OCI-LY1 (cell line): ENCODE measurements around the gene OR2F1.

Source experiments
- H2AFZ ChIP-seq: fragments of 200-600 bp; sonication (generic), shearing (Covaris generic); 2 replicates; pipeline ENCODE4 v1.6.0; 2014; ENCODE audit warnings: antibody characterized with exemption, mild to moderate bottlenecking, low read length
- H3F3A ChIP-seq: fragments of 200-600 bp; sonication (generic), shearing (Covaris generic); 2 replicates; pipeline ENCODE4 v1.6.0; 2014; ENCODE audit warnings: mild to moderate bottlenecking, antibody characterized with exemption, low read length, moderate library complexity; ENCODE audit not compliant: insufficient read depth
- H3K27ac ChIP-seq: fragments of 200-600 bp; sonication (generic); 2 replicates; pipeline ENCODE4 v1.5.1; 2014; ENCODE audit warnings: low read length, mixed run types, mild to moderate bottlenecking, low read depth; ENCODE audit not compliant: poor library complexity, severe bottlenecking
- H3K27me3 ChIP-seq: fragments of 200-600 bp; sonication (generic); 2 replicates; pipeline ENCODE4 v1.6.0; 2014; ENCODE audit warnings: antibody characterized with exemption, mild to moderate bottlenecking, low read length, moderate library complexity; ENCODE audit not compliant: insufficient read depth
- H3K36me3 ChIP-seq: fragments of 200-600 bp; sonication (generic); 2 replicates; pipeline ENCODE4 v1.6.1; 2014; ENCODE audit warnings: mild to moderate bottlenecking, antibody characterized with exemption, low read length, moderate library complexity, mixed read lengths; ENCODE audit not compliant: insufficient read depth
- H3K4me1 ChIP-seq: fragments of 200-600 bp; sonication (generic); 2 replicates; pipeline ENCODE4 v1.5.1; 2014; ENCODE audit warnings: mild to moderate bottlenecking, low read length, moderate library complexity; ENCODE audit not compliant: insufficient read depth, severe bottlenecking
- H3K4me2 ChIP-seq: fragments of 200-600 bp; sonication (generic), shearing (Covaris generic); 2 replicates; pipeline ENCODE4 v1.6.1; 2014; ENCODE audit warnings: low read length
- H3K4me3 ChIP-seq: fragments of 200-600 bp; sonication (generic); 2 replicates; pipeline ENCODE4 v1.5.1; 2014; ENCODE audit warnings: low read length, low read depth, mild to moderate bottlenecking, mixed read lengths; ENCODE audit not compliant: poor library complexity, severe bottlenecking
- H3K79me2 ChIP-seq: fragments of 200-600 bp; shearing (Covaris generic); 2 replicates; pipeline ENCODE4 v1.6.1; 2016; ENCODE audit warnings: mixed run types, low read length, mixed read lengths; ENCODE audit not compliant: insufficient read depth
- H3K9ac ChIP-seq: fragments of 200-600 bp; sonication (generic), shearing (Covaris generic); 2 replicates; pipeline ENCODE4 v1.6.1; 2014; ENCODE audit warnings: mild to moderate bottlenecking, low read length, mixed read lengths
- H3K9me2 ChIP-seq: fragments of 200-600 bp; sonication (generic), shearing (Covaris generic); 2 replicates; pipeline ENCODE4 v1.6.1; 2014; ENCODE audit warnings: low read depth, mild to moderate bottlenecking, low read length, mixed read lengths
- H3K9me3 ChIP-seq: fragments of 200-600 bp; shearing (Covaris generic); 2 replicates; pipeline ENCODE4 v1.6.1; 2014; ENCODE audit warnings: low read length, mixed read lengths
- H4K20me1 ChIP-seq: fragments of 200-600 bp; sonication (generic), shearing (Covaris generic); 2 replicates; pipeline ENCODE4 v1.6.0; 2016; ENCODE audit warnings: mild to moderate bottlenecking, low read length; ENCODE audit not compliant: insufficient read depth
- EZH2 ChIP-seq: fragments of 200-600 bp; sonication (generic), shearing (Covaris generic); IDR thresholded peaks from 2 replicates; pipeline ENCODE4 v1.8.0; 2017; ENCODE audit warnings: borderline replicate concordance, mixed run types, mild to moderate bottlenecking, antibody characterized with exemption, low read length, moderate library complexity, mixed read lengths
- TF ChIP-seq, protein P1 (sequence below): fragments of 200-600 bp; sonication (generic), shearing (Covaris generic); IDR thresholded peaks from 2 replicates; pipeline ENCODE4 v1.5.1; 2017; ENCODE audit warnings: mild to moderate bottlenecking, antibody characterized with exemption, low read length, moderate library complexity, mixed read lengths

The OR2F1 gene

DNA sequence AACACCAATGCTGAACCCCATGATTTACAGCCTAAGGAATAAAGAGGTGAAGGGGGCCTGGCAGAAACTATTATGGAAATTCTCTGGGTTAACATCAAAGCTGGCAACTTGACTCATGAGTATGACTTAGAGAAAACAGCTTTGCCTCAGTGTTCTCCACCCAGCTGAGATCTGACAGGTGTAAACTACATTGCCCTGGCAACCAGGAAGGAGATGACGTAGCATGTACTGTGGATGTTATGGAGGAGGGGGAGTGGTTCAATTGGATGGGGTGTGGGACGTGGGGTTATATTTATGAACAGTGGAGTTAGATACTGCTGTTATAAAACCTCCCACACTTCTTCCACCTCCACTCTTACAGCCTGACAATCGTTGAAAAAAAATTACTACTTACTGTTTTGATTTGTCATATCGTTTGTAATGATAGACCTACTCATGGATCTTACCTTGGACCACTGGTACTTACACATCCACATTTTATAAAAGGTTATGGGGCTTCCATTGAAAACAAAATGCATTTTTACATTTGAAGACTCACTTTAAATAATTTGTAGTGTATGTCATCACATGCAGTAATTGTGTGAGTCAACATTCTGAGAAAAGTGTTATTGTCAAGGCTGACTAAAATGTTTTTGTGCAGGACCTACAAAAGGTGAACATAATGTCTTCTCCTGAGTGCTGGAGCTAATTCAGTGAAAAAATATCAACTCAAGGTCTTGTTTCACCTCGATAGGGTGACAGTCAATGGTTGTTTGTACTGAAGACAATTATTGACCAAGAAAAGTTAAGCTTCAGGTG, 6.4 kb downstream of the OR2F1 start:
- Histone ChIP-seq H3K9me3 (no peaks in the 10 kb centered on the region), H3K36me3 (no peaks in the 10 kb centered on the region), H4K20me1 (no peaks in the 10 kb centered on the region), H3F3A (no peaks in the 10 kb centered on the region), H3K27ac (no peak overlapping the region), H3K4me3 (no peak overlapping the region), H3K9ac (no peak overlapping the region), H2AFZ (no peak overlapping the region), H3K9me2 (no peaks in the 10 kb centered on the region), H3K27me3 (no peaks in the 10 kb centered on the region), H3K4me2 (no peak overlapping the region), H3K4me1 (no peaks in the 10 kb centered on the region), H3K79me2 (no peaks in the 10 kb centered on the region)
- TF ChIP-seq, protein P1, sequence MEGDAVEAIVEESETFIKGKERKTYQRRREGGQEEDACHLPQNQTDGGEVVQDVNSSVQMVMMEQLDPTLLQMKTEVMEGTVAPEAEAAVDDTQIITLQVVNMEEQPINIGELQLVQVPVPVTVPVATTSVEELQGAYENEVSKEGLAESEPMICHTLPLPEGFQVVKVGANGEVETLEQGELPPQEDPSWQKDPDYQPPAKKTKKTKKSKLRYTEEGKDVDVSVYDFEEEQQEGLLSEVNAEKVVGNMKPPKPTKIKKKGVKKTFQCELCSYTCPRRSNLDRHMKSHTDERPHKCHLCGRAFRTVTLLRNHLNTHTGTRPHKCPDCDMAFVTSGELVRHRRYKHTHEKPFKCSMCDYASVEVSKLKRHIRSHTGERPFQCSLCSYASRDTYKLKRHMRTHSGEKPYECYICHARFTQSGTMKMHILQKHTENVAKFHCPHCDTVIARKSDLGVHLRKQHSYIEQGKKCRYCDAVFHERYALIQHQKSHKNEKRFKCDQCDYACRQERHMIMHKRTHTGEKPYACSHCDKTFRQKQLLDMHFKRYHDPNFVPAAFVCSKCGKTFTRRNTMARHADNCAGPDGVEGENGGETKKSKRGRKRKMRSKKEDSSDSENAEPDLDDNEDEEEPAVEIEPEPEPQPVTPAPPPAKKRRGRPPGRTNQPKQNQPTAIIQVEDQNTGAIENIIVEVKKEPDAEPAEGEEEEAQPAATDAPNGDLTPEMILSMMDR = no peak
- TF ChIP-seq EZH2 = no peak

DNA sequence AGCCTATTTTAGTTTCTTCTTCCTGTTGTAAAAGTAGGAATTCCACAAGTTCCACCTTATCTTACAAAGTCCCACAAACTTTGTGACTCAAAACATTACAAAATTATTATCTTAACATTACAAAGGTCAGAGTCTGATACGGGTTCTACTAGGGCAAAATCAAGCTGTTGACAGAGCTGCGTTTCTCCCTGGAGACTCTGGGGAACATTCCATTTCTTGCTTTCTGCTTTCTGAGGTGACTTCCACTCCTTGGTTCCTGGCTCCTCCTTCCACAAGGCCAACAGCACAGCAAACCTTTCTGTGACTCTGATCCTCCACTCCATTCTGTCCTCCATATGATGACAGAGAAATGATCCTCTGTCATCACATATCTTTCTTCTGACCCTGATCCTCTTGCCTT, 10.6 kb downstream of the OR2F1 start:
- no peaks in the 10 kb centered on the region for H3K4me1 ChIP-seq
- no peaks in the 10 kb centered on the region for H3K9me3 ChIP-seq
- H4K20me1 ChIP-seq = no peaks in the 10 kb centered on the region
- H2AFZ ChIP-seq = no peak overlapping the region
- no peak overlapping the region for H3K27ac ChIP-seq
- H3K27me3 ChIP-seq = no peaks in the 10 kb centered on the region
- no peak overlapping the region for H3K4me3 ChIP-seq
- H3F3A ChIP-seq = no peaks in the 10 kb centered on the region
- no peaks in the 10 kb centered on the region for H3K36me3 ChIP-seq
- TF ChIP-seq EZH2 = no peak
- TF ChIP-seq, protein P1 = no peak
- no peaks in the 10 kb centered on the region for H3K79me2 ChIP-seq
- no peak overlapping the region for H3K4me2 ChIP-seq
- no peaks in the 10 kb centered on the region for H3K9me2 ChIP-seq
- H3K9ac ChIP-seq = no peak overlapping the region

DNA sequence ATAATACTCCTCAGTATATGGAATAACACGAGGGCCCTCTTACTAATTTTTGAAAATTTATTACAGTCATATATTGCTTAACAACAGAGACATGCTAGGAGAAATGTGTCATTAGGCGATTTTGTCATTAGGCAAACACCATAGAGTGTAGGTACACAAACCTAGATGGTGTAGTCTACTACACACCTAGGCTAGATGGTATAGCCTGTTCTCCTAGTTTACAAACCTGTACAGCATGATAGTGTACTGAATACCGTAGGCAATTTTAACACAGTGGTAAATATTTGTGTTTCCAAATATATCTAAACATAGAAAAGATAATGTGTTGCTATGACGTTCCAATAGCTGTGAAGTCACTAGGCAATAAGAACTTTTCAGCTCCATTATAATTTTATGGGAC, 12.8 kb downstream of the OR2F1 start:
- H3F3A ChIP-seq = no peaks in the 10 kb centered on the region
- H3K9me3 ChIP-seq = no peaks in the 10 kb centered on the region
- H3K4me2 ChIP-seq = no peak overlapping the region
- H4K20me1 ChIP-seq = no peaks in the 10 kb centered on the region
- H3K4me3 ChIP-seq = no peak overlapping the region
- TF ChIP-seq, protein P1 = no peak
- no peak for TF ChIP-seq EZH2
- no peak overlapping the region for H2AFZ ChIP-seq
- H3K4me1 ChIP-seq = no peaks in the 10 kb centered on the region
- no peaks in the 10 kb centered on the region for H3K79me2 ChIP-seq
- no peak overlapping the region for H3K9ac ChIP-seq
- no peaks in the 10 kb centered on the region for H3K27me3 ChIP-seq
- H3K9me2 ChIP-seq = no peaks in the 10 kb centered on the region
- no peak overlapping the region for H3K27ac ChIP-seq
- no peaks in the 10 kb centered on the region for H3K36me3 ChIP-seq
